HuH-7.5 (cell line): Measurements from ENCODE around the gene CYFIP2.
A peak's percentile ranks its signal among the peaks of the same experiment; 100 is the strongest.

Experiments used
- DNase-seq: peaks from one replicate; pipeline ENCODE4 v3.0.0; 2011; ENCODE audit warnings: low spot score

CYFIP2 gene

DNA sequence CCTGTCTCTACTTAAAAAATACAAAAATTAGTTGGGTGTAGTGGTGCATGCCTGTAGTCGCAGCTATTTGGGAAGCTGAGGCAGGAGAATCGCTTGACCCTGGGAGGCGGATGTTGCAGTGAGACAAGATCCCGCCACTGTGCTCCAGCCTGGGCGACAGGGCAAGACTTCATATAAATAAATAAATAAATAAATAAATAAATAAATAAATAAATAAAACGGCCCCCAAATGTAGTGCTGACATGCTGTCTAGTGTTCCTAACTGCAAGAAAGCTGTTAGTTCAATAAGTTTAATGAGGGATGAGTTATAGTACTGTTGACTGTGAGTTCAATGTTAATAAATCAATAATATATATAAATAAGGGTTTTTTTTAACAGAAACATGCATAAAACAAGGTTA is 7.5 kb upstream of the CYFIP2 start:
- DNase-seq: no peak

DNA sequence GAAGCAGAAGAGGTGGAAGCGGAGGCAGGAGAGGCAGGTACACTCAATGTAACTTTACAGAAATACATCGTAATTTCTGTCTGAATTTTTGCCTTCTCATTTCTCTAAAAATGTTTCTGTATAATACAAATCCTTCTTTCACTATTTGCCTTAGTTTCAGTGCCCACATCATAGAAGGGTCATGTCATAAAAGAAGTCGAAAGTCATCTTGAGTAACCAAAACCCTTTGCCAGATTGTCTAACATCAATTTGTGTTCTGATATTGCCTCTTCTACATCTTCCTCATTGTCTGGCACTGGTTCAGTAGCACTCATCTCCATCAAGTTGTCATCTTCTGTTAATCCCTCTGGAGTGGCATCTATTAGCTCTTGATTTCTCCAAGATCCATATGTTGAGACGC is 6.2 kb upstream of the CYFIP2 start:
- DNase-seq: no peak

DNA sequence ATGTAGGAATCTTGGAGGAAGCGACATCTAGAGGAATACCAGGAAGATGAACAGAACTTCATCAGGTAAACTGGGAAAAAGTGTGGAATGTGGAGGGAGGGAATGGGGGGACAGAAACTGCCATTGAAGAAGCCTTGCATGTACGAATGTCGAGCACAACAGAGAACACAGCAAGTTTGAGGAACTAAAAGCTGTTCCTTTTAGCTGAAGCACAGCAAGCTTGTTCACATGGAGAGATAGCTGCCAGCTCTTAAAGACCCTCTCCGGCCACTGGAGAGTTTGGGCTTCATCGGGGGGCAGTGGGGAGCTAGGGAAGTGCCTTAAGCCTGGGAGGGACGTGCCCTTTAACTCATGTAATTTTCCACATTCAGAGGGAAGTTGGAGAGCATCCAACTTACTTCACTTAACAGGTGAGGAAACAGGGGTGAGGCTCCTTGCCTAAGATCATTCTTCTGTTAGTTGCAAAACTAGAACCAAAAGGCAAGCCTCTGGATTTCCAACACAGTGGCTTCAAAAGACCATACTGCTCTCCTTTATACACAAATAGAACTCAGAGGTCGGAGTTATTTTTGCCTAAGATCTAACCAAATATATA is 2.3 kb upstream of the CYFIP2 start:
- no peak for DNase-seq

DNA sequence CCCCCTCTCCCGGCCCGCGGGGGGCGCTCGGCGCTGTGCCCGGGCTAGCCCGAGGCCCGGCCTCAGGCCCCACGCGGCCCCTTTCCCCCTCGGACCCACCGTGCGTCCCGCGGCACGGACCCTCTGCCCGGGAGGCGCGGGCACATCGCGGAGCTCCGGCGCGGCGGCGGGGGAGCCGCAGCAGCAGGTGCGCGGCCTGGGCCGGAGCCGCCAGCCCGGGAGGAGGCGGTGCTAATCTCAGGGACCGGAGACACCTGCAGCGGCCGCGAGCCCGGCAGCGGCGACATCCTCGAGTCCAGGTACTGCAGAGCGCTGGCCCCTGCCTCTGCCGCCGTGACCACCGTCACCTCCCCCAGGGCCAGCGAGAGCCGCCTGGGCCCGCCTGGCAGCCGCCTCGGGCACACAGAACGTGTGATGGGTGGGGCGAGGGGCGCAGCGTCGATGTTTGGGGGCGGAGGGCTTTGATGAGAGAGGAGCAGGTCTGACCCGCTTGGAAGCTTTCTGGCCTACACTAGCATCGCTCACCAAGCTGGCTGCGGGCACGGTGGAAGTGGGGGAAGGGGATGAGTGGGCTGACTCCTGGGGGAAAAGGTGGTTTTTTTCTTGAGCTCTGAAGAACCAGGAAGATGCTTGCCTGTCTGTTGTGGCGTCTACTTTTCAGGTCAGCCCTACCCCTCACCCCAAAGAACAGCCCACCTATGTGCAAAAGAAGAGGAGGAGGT is 524 bp downstream of the CYFIP2 start:
- peak; percentile 29 for DNase-seq

DNA sequence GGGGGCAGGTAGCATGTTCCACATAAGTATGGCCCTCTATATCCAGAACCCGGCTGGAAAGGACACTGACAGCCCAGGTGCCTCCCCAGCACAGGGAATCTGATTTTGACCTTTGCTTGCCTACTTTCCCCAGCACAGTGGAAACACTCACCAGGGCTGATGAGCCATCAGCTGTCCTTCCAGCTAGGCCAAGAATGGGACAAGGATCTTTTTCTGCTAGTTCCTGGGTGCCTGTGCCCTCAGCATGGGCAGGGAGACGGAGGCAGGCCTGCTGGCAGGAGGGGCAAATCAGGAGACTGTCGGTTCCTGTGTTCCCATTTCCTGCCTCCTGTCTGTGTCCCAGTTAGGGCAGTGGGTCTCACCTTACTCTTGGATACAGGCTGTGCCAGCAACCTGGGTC is 1.1 kb downstream of the CYFIP2 start:
- no peak for DNase-seq

DNA sequence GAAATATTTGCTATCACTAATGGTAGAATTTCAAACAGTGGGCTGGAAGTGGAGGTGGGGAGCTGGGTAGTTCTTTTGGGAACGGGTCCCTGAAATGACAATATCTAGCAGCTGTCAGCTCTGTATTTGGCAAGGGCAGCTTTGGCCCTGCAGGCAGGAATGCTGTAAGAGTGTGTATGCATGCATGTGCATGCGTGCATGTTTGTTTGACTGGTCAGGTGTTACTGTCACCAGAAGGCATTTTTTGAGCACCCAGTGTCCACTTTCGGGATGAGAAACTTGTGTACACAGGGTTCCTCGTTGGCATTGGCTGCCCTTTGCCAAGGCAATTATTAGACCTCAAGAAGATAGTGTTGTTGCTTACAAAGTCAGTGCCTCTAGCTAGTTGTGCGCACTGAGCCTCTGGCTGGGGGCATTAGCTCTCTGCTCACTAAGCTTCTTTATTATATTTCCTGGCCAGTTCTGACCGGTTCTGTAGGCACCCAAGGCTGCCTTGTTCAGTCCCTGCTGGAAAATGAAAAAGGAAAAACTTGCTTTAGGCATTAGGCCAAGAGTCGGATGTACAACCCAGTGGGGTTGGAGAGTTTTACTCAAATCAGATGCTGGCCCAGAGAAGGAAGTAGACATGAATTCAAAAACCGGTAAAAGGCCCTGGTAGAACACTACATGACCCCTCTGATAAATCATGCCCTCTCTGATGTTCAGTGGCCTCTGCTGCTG is 2.0 kb downstream of the CYFIP2 start:
- no peak for DNase-seq

DNA sequence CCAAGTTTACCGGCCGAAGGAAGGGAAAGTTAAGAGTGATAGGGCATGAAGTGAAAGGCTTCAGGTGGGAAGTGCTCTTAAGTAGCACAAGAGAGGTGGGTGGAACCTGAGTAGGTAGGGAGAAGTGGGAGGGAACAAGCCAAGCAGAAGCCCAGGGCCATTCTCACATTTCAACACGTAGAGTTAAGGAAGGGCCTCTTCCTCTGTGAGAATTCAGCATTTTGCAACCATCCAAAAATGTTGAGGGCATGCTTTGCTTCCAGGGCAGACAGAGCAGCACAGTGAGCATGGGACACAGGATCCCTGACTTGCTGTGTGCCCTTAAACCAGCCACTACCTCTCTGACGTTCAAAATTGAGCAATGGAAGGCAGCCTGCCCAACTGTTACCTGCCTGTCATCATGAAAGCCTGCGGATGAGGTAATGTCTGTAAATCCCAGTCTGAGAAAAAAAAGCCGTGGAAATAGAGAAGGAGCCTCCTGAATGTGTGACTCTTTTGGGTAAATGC is 3.3 kb downstream of the CYFIP2 start:
- DNase-seq: no peak

DNA sequence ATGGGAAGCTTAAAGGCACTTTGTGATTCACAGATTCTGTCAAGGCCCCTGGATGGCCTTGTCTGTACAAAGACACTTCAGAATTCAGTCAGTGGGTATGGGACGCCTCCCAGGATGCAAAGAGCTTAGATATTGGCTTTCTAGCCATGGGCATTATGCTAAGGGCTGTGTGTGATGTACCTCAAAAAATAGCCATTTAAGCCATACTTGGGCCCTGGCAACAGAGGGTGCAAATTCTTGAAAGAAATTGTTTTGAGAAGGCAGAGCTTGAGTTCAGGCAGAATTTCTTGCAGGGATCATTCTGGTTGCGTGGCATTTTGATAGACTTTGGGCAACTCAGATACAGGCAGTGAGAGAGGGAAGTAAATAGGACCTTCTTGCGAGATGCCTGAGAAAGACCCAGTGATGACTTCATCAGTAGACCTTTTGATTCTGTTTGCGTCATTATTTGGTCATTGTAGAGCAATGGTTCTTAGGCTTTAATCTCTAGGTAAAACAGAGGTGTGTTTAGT is 3.9 kb downstream of the CYFIP2 start:
- no peak for DNase-seq

DNA sequence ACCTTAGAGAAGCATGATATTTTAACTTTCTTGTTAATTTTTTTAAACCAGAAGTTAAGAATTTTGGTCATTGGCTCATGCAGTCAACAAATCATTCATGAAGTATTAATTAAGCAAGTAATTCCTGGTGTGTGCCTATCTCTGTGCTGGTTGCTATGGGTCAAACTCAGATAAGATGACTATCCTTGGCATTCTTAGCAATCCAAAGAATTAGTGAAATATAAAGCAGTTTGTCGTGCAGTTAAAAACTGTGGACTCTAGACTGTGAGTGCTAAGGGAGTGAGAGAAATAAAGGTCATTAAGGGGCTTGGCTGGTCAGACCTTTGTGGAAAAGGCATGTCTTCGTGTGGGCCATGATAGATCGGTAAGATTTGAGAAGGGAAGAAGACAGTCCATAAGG is 4.8 kb downstream of the CYFIP2 start:
- no peak for DNase-seq

DNA sequence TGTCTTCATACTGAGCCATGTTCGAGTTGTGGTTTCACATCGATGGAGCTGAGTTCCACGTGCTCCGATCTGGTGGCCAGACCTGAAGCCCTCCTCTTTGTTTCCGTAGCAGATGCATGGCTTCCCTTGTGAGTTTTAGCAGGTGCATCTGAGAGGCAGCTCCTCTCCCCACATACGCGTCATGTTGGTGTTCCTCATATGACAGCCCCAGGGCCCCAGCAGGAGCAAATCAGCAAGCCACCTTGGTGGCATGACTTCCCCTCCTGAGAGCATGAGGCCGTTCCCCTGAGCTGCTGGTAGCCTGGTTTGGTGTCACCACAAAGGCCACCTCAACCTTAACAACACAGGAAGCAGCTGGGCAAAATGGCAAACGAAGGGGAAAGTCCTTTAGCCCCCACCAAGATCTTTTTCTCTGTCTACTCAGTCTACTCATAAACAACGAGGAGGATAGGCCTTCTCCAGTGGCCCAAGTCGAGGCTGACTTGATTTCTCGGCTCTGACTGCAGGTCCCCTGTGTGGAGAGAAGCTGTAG is 5.9 kb downstream of the CYFIP2 start:
- DNase-seq: no peak

DNA sequence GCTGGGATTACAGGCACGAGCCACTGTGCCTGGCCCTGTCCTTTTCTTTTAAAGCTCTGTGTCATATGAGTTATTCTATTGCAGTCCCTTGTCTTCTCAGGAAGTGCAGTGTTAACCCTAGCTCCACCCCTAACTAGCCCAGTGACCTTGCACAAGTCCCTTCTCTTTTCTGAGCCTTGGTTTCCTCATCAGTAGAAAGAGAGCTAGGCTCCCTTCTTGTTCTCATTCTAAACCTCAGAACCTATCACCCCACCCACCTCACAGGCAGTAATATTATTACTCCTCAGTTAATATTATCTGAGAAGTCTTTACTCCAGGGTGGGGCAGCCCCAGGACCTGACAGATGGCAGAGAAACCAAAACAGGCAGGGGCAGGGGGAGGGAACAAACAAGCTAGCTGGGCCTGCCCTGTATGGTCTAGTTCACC is 7.2 kb downstream of the CYFIP2 start:
- no peak for DNase-seq

DNA sequence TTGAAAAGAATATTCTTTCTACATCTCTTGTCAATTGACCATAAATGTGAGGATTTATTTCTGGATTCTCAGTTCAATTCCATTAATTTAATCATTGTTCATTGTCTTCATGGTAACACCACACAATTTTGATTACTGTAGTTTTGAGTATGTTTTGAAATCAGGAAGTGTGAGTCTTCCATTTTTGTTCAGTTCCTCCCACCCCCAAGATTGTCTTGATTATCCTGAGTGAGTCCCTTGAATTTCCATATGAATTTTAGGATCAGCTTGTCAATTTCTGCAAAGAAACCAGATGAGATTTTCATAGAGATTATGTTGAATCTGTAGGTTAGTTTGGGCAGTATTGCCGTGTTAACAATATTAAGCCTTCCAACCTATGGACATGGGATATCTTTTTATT is 9.5 kb downstream of the CYFIP2 start:
- no peak for DNase-seq

DNA sequence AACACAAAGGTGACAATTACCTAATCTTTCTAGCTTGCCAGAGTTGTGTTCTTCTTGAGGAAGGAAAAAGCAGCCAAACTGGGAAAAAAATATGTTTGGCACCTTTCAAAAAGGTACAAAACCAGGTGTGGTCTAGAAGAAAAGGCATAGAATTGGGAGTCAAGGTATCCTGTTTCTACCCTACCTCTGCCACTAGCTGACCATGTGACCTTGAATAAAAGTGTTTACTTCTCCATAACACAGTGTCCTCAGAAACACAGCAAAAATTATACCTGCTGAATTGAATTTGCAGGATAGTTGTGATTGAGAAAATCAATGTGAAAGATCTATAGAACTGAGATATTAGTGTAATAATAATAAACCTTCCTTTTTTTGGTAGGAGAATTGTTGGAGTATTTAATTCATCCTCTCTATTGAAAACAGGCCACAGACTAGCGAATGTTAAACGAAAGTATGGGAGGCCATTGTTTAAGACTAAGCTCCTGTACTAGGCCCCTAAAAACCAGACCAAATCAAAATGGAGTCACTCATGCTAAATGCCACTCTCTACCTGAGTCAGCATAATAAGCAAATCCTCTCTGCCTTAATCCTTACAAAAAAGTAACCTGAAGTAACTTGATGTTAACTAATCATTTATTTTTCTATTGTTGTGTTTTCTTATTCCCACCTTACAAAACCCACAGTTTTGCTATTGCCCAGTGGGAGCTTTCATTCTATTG is 12.6 kb downstream of the CYFIP2 start:
- DNase-seq: no peak

DNA sequence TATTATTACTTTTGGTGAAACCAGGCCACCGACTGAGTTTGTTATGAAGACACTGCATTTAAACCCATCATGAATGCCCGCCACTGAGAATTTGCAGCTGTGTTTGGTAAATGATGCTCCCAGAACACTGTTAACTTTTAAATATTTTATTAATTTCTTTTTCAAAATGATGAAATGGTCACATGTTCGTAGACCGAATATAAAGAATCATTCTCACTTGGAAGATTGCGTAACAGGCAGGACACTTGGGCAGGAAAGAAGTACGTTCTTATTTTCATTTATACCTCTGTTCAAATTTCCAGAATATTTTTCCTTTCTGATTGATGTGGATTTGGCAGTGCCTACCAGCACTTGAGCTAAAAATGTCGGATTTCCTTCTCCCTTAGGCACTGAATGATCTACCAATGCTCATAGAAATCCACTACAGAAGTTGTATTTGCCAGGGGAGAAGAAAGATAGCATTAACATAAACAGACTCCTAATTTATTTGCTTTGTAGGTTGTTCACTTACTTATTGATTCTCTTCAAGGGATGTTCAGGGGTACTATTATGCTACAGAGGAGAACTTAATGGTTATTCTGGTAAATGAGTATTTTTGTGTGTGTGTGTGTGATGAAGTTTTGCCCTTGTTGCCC is 13.8 kb downstream of the CYFIP2 start:
- DNase-seq: no peak

DNA sequence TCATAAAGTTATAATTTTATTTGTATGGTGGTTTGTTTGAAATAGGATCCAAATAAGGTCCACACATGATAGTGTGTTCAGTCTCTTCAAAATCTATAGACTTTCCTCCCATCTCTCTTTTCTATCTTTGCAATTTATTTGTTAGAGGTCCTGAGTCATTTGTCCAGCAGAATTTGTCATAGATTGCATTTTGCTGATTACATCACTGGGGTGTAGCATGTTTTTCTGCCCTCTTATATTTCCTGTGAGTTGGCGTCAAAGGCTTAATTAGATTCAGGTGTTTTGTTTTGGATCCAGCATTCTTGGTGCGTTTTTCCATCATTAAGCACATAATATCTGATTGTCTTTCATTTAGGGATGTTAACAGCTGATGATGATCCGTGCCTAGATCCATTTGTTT is 15.0 kb downstream of the CYFIP2 start:
- no peak for DNase-seq

DNA sequence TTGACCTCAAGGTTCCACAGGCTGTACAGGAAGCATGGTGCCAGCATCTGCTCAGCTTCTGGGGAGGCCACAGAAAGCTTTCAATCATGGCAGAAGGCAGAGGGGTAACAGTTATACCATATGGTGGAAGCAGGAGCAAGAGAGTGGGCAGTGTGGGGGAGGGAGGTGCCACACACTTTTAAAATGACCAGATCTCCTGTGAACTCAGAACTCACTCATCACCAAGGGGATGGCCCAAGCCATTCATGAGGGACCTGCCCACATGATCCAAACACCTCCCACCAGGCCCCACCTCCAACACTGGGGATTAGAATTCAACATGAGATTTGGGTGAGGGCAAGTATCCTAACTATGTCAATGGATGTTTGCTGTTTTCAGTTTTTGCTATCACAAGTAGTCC is 16.2 kb downstream of the CYFIP2 start:
- no peak for DNase-seq

DNA sequence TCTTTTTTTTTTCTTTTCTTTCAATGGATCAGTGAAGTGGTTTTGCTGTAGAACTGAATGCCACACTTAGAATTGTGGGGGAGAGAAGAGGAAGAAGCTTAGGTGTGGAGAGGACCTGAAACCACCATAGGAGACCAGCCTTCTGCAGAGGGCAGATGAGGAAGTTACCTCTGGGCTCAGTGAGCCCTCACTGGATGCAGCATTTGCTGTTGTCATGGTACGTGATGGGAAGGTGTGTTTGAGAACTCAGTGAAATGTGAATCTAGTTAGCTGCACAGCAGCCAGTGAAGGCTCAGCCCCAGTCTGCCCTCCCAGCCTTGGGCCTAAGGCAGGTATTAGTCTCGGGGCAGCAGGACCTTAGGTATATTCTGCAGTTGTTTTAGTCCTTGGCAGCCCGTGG is 17.5 kb downstream of the CYFIP2 start:
- no peak for DNase-seq

DNA sequence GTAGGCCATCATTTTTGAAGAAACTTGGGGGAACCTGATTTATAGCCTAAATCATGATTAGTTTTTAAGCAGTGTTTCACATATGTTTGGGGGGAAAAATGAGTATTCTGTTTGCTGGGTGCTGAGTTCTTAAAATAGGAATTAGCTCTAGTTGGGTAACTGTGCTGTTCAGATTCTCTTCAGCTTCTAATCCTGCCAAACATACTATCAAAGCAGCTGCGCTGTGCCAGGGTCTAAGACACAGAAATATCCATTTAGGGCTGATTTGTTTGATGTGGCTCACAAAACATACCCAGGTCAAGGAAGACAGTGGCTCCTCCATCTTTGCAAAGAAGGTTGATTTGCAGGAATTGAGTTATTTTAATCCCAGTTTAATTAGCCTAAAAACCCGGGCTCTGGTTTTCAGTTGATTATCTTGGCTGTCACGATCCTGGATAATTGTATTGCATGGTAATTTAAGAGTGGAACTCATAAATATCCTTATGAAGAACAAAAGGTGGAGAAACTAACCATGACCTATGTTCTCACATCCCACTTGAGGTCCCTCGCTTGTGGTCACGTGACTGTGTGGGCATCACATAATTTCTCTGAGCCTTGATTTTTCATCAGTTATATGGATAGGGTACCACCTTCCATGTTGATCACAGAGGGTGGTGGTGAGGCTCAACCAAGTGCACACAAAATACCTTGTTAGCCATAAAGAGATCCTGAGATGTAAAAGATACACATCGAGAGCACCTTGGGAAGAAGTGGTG is 18.7 kb downstream of the CYFIP2 start:
- DNase-seq: no peak

DNA sequence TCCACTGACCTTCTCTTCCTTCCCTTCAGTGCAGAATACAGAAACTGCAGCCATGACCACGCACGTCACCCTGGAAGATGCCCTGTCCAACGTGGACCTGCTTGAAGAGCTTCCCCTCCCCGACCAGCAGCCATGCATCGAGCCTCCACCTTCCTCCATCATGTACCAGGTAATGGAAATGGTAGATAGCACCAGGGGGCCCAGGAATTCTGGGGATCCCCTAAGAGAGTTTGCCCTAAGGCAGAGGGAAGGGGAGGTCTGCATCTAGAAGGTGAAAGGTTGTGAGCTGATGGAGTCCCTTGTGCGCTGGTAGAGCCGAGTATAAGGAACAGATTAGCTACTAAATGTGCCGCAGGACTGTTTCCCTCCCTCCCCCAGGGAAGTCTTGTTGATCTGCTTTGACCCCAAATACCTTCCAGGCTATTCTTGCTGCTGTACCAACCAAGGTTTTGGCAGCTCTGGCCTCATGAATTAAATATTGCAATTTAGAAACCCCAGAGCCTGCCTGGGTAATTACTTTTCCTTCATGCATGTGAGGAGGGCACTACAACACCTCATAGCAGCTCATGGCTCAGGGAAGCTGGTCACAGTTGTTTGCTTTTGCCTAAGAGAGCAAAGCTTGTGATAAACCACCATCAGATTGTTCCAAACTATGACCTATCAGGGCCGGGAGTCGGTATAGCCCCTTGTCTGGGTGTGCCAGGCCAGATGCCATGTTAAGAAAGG is 19.6 kb downstream of the CYFIP2 start:
- DNase-seq: no peak

DNA sequence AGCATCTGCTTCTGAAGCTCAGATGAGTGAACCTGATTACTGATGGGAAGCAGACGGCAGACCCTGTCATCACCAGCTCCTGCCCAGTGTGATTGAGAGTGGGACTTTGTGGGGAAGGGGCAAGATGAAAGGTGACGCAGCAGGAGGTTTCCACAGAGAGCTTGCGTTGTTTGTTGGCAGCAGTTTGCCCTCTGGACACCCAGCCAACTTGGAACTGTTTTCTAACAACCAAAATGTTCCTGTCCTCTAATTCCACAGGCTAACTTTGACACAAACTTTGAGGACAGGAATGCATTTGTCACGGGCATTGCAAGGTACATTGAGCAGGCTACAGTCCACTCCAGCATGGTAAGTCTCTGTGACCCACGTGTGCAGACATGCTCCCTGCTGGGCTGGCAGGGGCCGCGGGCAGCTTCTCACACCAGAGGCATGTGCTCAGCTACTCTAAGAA is 20.9 kb downstream of the CYFIP2 start:
- no peak for DNase-seq
